ENCODE data around the gene RPUSD2. TPM values are rescaled to one million over a fixed set of nuclear protein-coding genes. Genes with fewer than 3 reads are reported as not detected.

Gene RPUSD2
- total RNA-seq, 2 experiments from 2014 or later: 12.7 to 13.7 TPM

Other genes starting within 250 kb of the RPUSD2 start
- gene INAFM2, start 245.6 kb upstream of the RPUSD2 start, total RNA-seq: 1 to 10 TPM; 6.7 to 7.4 TPM
- 1 to 10 TPM in 1 of 2 experiments, under 1 TPM in 1; 0.53 to 1.6 TPM for gene CCDC9B, start 228.4 kb upstream of the RPUSD2 start, total RNA-seq
- gene PHGR1, start 218.3 kb upstream of the RPUSD2 start, total RNA-seq: not detected
- under 1 TPM; 0.02 to 0.05 TPM for gene DISP2, start 211.1 kb upstream of the RPUSD2 start, total RNA-seq
- 10 to 100 TPM; 59.8 to 61.5 TPM for gene KNSTRN, start 186.6 kb upstream of the RPUSD2 start, total RNA-seq
- gene IVD, start 163.5 kb upstream of the RPUSD2 start, total RNA-seq: 10 to 100 TPM; 37.3 to 38.7 TPM
- 10 to 100 TPM; 18.8 to 19.5 TPM for gene BAHD1, start 128.3 kb upstream of the RPUSD2 start, total RNA-seq
- 1 to 10 TPM; 8.2 to 8.7 TPM for gene CHST14, start 98.3 kb upstream of the RPUSD2 start, total RNA-seq
- 10 to 100 TPM; 28.6 to 29.2 TPM for gene CCDC32, start 4.3 kb upstream of the RPUSD2 start, total RNA-seq
- 10 to 100 TPM; 32.8 to 33.1 TPM for gene KNL1, start 24.9 kb downstream of the RPUSD2 start, total RNA-seq
- gene RAD51, start 125.9 kb downstream of the RPUSD2 start, total RNA-seq: 10 to 100 TPM; 67.1 to 70.0 TPM
- 10 to 100 TPM; 22.6 to 22.7 TPM for gene RMDN3, start 186.0 kb downstream of the RPUSD2 start, total RNA-seq
- 10 to 100 TPM; 36.0 to 40.2 TPM for gene GCHFR, start 194.8 kb downstream of the RPUSD2 start, total RNA-seq
- gene C15orf62, start 200.7 kb downstream of the RPUSD2 start, total RNA-seq: under 1 TPM; 0.39 to 0.43 TPM
- gene ZFYVE19, start 237.8 kb downstream of the RPUSD2 start, total RNA-seq: 10 to 100 TPM; 22.8 to 26.1 TPM
- 10 to 100 TPM; 32.5 to 34.5 TPM for gene DNAJC17, start 238.2 kb downstream of the RPUSD2 start, total RNA-seq